ENCODE results near the gene NOP56. TPM values are rescaled to one million over a fixed set of nuclear protein-coding genes. Genes with fewer than 3 reads are reported as not detected.

NOP56 gene
- total and polyA plus RNA-seq, 2 experiments from 2014 or later, result 123 to 149 TPM

GRCh38 chr20:2706688-2707352, 54.4 kb downstream of the NOP56 start:
- H3K79me2 ChIP-seq (ENCODE audit: insufficient read depth), result no peaks in the 10 kb centered on the region
- no peaks in the 10 kb centered on the region for H3K4me1 ChIP-seq (ENCODE audit: insufficient read depth)
- no peak overlapping the region for H3K9ac ChIP-seq
- H2AFZ ChIP-seq, result no peak overlapping the region
- 63 to 65% methylated on average over 6 of the region's 6 CpGs for WGBS, 2 experiments (ENCODE audit: low coverage in 1 of 2, low lambda C conversion rate in 2 of 2, missing lambda C conversion rate in 2 of 2)
- H3K27me3 ChIP-seq (replicated peaks; ENCODE audit: insufficient read depth), result peaks cover 27% of the 10 kb centered on the region
- no peaks in the 10 kb centered on the region for H3K36me3 ChIP-seq (ENCODE audit: low read depth)
- H3K9me2 ChIP-seq (ENCODE audit: insufficient read depth), result no peaks in the 10 kb centered on the region
- DNase-seq, result no peak
- H4K20me1 ChIP-seq (ENCODE audit: insufficient read depth), result no peaks in the 10 kb centered on the region
- H3K4me2 ChIP-seq (ENCODE audit: unreplicated experiment), result no peak overlapping the region
- TF ChIP-seq EZH2 (IDR thresholded peaks at IDR 0.05; ENCODE audit: insufficient read depth, poor library complexity, severe bottlenecking), result no peak
- no peak for TF ChIP-seq EZH2phosphoT487 (IDR thresholded peaks at IDR 0.05; ENCODE audit: insufficient read depth, low read depth)
- no peak overlapping the region for H3K27ac ChIP-seq
- H3K4me3 ChIP-seq, result no peak overlapping the region
- no peaks in the 10 kb centered on the region for H3F3A ChIP-seq (ENCODE audit: insufficient read depth)
- in situ Hi-C loops (cut with MboI), result no loop called here
- no peaks in the 10 kb centered on the region for H3K9me3 ChIP-seq (ENCODE audit: low read depth)

- in situ Hi-C loops (cut with MboI), result no loop called here
- Histone ChIP-seq H3K27me3 (replicated peaks; ENCODE audit: insufficient read depth) (peaks cover 32% of the 10 kb centered on the region), H3K9me3 (ENCODE audit: low read depth) (no peaks in the 10 kb centered on the region), H3K4me3 (no peak overlapping the region), H3K36me3 (ENCODE audit: low read depth) (no peaks in the 10 kb centered on the region), H4K20me1 (ENCODE audit: insufficient read depth) (no peaks in the 10 kb centered on the region), H3K4me2 (ENCODE audit: unreplicated experiment) (no peak overlapping the region), H3K79me2 (ENCODE audit: insufficient read depth) (no peaks in the 10 kb centered on the region), H3K9me2 (ENCODE audit: insufficient read depth) (no peaks in the 10 kb centered on the region), H3F3A (ENCODE audit: insufficient read depth) (no peaks in the 10 kb centered on the region), H2AFZ (no peak overlapping the region), H3K4me1 (ENCODE audit: insufficient read depth) (no peaks in the 10 kb centered on the region), H3K9ac (no peak overlapping the region), H3K27ac (no peak overlapping the region)
- TF ChIP-seq EZH2 (IDR thresholded peaks at IDR 0.05; ENCODE audit: insufficient read depth, poor library complexity, severe bottlenecking) (no peak), EZH2phosphoT487 (IDR thresholded peaks at IDR 0.05; ENCODE audit: insufficient read depth, low read depth) (no peak)
- DNase-seq, result no peak
- WGBS, 2 experiments (ENCODE audit: low coverage in 1 of 2, low lambda C conversion rate in 2 of 2, missing lambda C conversion rate in 2 of 2), result 57 to 59% methylated on average over 9 to 12 of the region's 12 CpGs
Observed at GRCh38 chr20:2707353-2708072, 55.1 kb downstream of the NOP56 start.

MicroRNA genes within 50 kb of the gene (microRNA counts, 767-probe panel; counts per million panel counts)
- microRNA hsa-miR-1292, result 447 counts per million, percentile 86 among the panel's probes with 10 or more counts

Small RNA genes within 50 kb of the gene (microRNA-seq; reads per million reads assigned to microRNA genes)
- gene MIR1292 (ENCODE audit: borderline number of aligned reads), result 14.8 reads per million, percentile 23 among the genes with 10 or more reads in this experiment

Small RNA genes within 50 kb of the gene (small RNA-seq; reads per million reads assigned to genes)
- not detected for gene SNORA51 (ENCODE audit: low read depth, low replicate concordance)
- gene SNORD110 (ENCODE audit: low read depth, low replicate concordance), result not detected
- gene SNORD56 (ENCODE audit: low read depth, low replicate concordance), result not detected
- gene SNORD57 (ENCODE audit: low read depth, low replicate concordance), result not detected
- gene SNORD86 (ENCODE audit: low read depth, low replicate concordance), result not detected

Other genes starting within 250 kb of the NOP56 start
- 234 and 280 TPM in 2 replicates for gene SNRPB, start 181.8 kb upstream of the NOP56 start, total RNA-seq (2014; rRNA removed; shearing (Covaris generic))
- gene SNRPB, start 181.8 kb upstream of the NOP56 start, polyA plus RNA-seq (2016; fragmentation: Nextera tagmentation; extraction: Ambion mirVana), result 221 and 236 TPM in 2 replicates
- gene ZNF343, start 143.7 kb upstream of the NOP56 start, total RNA-seq (2014; rRNA removed; shearing (Covaris generic)), result 7.5 and 11.0 TPM in 2 replicates
- gene ZNF343, start 143.7 kb upstream of the NOP56 start, polyA plus RNA-seq (2016; fragmentation: Nextera tagmentation; extraction: Ambion mirVana), result 7.0 and 8.1 TPM in 2 replicates
- not detected in 2 replicates for gene TMC2, start 116.1 kb upstream of the NOP56 start, total RNA-seq (2014; rRNA removed; shearing (Covaris generic))
- not detected in 2 replicates for gene TMC2, start 116.1 kb upstream of the NOP56 start, polyA plus RNA-seq (2016; fragmentation: Nextera tagmentation; extraction: Ambion mirVana)
- 76.3 and 91.1 TPM in 2 replicates for gene IDH3B, start 11.6 kb downstream of the NOP56 start, total RNA-seq (2014; rRNA removed; shearing (Covaris generic))
- gene IDH3B, start 11.6 kb downstream of the NOP56 start, polyA plus RNA-seq (2016; fragmentation: Nextera tagmentation; extraction: Ambion mirVana), result 75.6 and 79.5 TPM in 2 replicates
- gene EBF4, start 40.1 kb downstream of the NOP56 start, total RNA-seq (2014; rRNA removed; shearing (Covaris generic)), result 0.76 TPM in 1 of 2 replicates, not detected in the other
- 0.36 TPM in 1 of 2 replicates, not detected in the other for gene EBF4, start 40.1 kb downstream of the NOP56 start, polyA plus RNA-seq (2016; fragmentation: Nextera tagmentation; extraction: Ambion mirVana)
- gene CPXM1, start 148.0 kb downstream of the NOP56 start, total RNA-seq (2014; rRNA removed; shearing (Covaris generic)), result not detected in 2 replicates
- gene CPXM1, start 148.0 kb downstream of the NOP56 start, polyA plus RNA-seq (2016; fragmentation: Nextera tagmentation; extraction: Ambion mirVana), result 0.08 TPM in 1 of 2 replicates, not detected in the other
- not detected in 2 replicates for gene C20orf141, start 162.4 kb downstream of the NOP56 start, total RNA-seq (2014; rRNA removed; shearing (Covaris generic))
- gene C20orf141, start 162.4 kb downstream of the NOP56 start, polyA plus RNA-seq (2016; fragmentation: Nextera tagmentation; extraction: Ambion mirVana), result not detected in 2 replicates
- gene TMEM239, start 163.7 kb downstream of the NOP56 start, total RNA-seq (2014; rRNA removed; shearing (Covaris generic)), result not detected in 2 replicates
- gene TMEM239, start 163.7 kb downstream of the NOP56 start, polyA plus RNA-seq (2016; fragmentation: Nextera tagmentation; extraction: Ambion mirVana), result not detected in 2 replicates
- 36.8 and 39.2 TPM in 2 replicates for gene PCED1A, start 188.0 kb downstream of the NOP56 start, total RNA-seq (2014; rRNA removed; shearing (Covaris generic))
- 17.3 and 20.7 TPM in 2 replicates for gene PCED1A, start 188.0 kb downstream of the NOP56 start, polyA plus RNA-seq (2016; fragmentation: Nextera tagmentation; extraction: Ambion mirVana)
- gene VPS16, start 188.1 kb downstream of the NOP56 start, total RNA-seq (2014; rRNA removed; shearing (Covaris generic)), result 35.2 and 36.2 TPM in 2 replicates
- gene VPS16, start 188.1 kb downstream of the NOP56 start, polyA plus RNA-seq (2016; fragmentation: Nextera tagmentation; extraction: Ambion mirVana), result 23.0 and 24.2 TPM in 2 replicates
- 27.4 and 50.8 TPM in 2 replicates for gene PTPRA, start 220.8 kb downstream of the NOP56 start, total RNA-seq (2014; rRNA removed; shearing (Covaris generic))
- 37.4 and 37.9 TPM in 2 replicates for gene PTPRA, start 220.8 kb downstream of the NOP56 start, polyA plus RNA-seq (2016; fragmentation: Nextera tagmentation; extraction: Ambion mirVana)

Measured in GM23248 (cell line).